CD4-positive, CD25-positive, alpha-beta regulatory T cell (primary cell): Measurements from ENCODE around the gene FHIT. TPM values are rescaled to one million over a fixed set of nuclear protein-coding genes. Genes with fewer than 3 reads are reported as not detected.
A peak's percentile ranks its signal among the peaks of the same experiment; 100 is the strongest.

Source experiments
- ATAC-seq, 2 donors: fragments of 150-1000 bp; cut with Tn5 transposase; one replicate each; pipeline ENCODE4 v1.10.0; 2021; ENCODE audit warnings: low read depth in 2 of 2, moderate number of reproducible peaks in 2 of 2, moderate library complexity in 1 of 2
- DNase-seq, 3 donors: peaks; one replicate each; pipeline versions ENCODE4 v3.0.0 to v3.0.0-alpha.2; 2012 to 2022; ENCODE audit warnings: mixed read lengths in 1 of 3
- H3K27ac ChIP-seq: one replicate; pipeline ENCODE4 v1.7.0; 2013; ENCODE audit warnings: mild to moderate bottlenecking, low read length; ENCODE audit not compliant: insufficient read depth, poor library complexity, severe bottlenecking
- H3K27me3 ChIP-seq: one replicate; pipeline ENCODE4 v1.7.0; 2013; ENCODE audit warnings: low read length; ENCODE audit not compliant: control insufficient read depth, insufficient read depth
- H3K36me3 ChIP-seq: one replicate; pipeline ENCODE4 v1.7.0; 2013; ENCODE audit warnings: mild to moderate bottlenecking, low read length, moderate library complexity; ENCODE audit not compliant: control insufficient read depth, insufficient read depth
- H3K4me1 ChIP-seq: 2 replicates; pipeline ENCODE4 v1.7.0; 2013; ENCODE audit warnings: mild to moderate bottlenecking, low read length; ENCODE audit not compliant: insufficient read depth, control insufficient read depth, poor library complexity, severe bottlenecking
- H3K4me3 ChIP-seq: one replicate; pipeline ENCODE4 v1.7.0; 2013; ENCODE audit warnings: low read depth, mild to moderate bottlenecking, low read length, moderate library complexity
- H3K9me3 ChIP-seq, 2 experiments: 1 replicate in 1 of 2; 2 replicates in 1 of 2; pipeline ENCODE4 v1.7.0; 2013; ENCODE audit warnings: low read length in 2 of 2, mild to moderate bottlenecking in 1 of 2, moderate library complexity in 1 of 2; ENCODE audit not compliant: control insufficient read depth in 2 of 2
- H3K27ac Mint-ChIP-seq, 3 donors: one replicate each; pipeline ENCODE4 v1.8.0; 2020 to 2022; ENCODE audit warnings: mild to moderate bottlenecking in 3 of 3, mixed read lengths in 3 of 3, moderate library complexity in 2 of 3
- H3K27me3 Mint-ChIP-seq: one replicate; pipeline ENCODE4 v1.8.0; 2022; ENCODE audit warnings: mild to moderate bottlenecking, mixed read lengths
- H3K36me3 Mint-ChIP-seq: one replicate; pipeline ENCODE4 v1.8.0; 2020; ENCODE audit warnings: mixed read lengths
- H3K4me1 Mint-ChIP-seq, 4 donors: one replicate each; pipeline ENCODE4 v1.8.0; 2020 to 2022; ENCODE audit warnings: mixed read lengths in 4 of 4, mild to moderate bottlenecking in 1 of 4
- H3K4me3 Mint-ChIP-seq, 4 donors: one replicate each; pipeline ENCODE4 v1.8.0; 2020 to 2022; ENCODE audit warnings: mild to moderate bottlenecking in 4 of 4, mixed read lengths in 4 of 4, moderate library complexity in 3 of 4
- H3K9me3 Mint-ChIP-seq, 7 donors: one replicate each; pipeline ENCODE4 v1.8.0; 2020 to 2022; ENCODE audit warnings: mixed read lengths in 7 of 7, mild to moderate bottlenecking in 3 of 7, moderate library complexity in 2 of 7
- polyA plus RNA-seq, 4 donors: library from polyadenylated mRNA; unstranded; fragments of 300-500 nt; fragmentation: Illumina TruSeq; gene quantifications; one replicate each; pipeline ENCODE4 v1.2.3, GENCODE V29; 2021
- total RNA-seq: library from RNA; stranded (reverse); gene quantifications from one replicate; pipeline ENCODE4 v1.2.3, GENCODE V29; 2022

The FHIT gene
- total and polyA plus RNA-seq, 5 donors from 2014 or later, result 7.8 to 120 (median 14.4) TPM

DNA sequence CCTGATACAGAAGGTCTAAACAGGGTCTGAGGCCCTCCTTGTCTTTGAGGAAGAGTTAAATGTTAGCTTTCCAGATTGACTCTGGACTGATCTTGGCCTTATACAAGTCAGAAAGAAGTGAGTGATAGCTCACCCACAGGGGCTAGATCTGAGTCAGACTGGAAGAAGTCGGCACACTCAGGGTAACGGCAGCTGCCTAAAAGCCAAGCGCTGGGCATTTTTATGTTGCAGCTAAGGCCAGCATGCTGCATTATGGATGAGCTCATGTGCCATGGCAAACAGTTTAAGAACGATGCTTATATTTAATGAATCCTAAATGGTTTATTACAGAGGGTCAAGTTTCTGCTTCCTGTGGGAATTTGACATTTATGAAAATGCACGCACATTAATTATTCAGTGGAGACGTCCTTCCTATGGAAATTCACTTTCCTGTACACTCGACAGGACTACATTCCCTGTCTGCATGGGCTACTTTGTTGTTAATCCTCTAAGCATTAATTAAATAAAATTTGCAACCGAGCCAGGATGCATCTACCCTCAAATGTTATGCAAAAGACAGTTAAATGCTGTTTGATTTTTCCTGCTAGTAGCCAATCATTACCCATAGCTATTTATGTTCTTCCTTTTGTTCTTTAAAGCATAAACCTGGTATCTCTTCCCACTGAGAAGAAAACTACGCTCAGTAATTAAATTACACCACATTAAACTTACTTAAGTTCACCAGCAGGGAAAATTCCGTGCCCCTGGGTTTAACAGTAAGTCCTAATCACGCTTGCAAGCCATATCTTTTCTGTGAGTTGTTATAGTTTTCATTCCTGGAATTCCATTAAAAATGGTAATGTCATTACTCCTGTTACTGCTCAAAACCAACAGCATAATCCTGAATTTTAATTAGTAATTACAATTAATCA lies 1438.8 kb downstream of the FHIT start:
- Mint-ChIP-seq H3K4me3 (no peak overlapping the region), H3K9me3 (no peaks in the 10 kb centered on the region), H3K27me3 (no peaks in the 10 kb centered on the region), H3K4me1 (peaks cover 0 to 5% (median 4%) of the 10 kb centered on the region in 4 donors), H3K36me3 (no peaks in the 10 kb centered on the region), H3K27ac (no peak overlapping the region)
- Histone ChIP-seq H3K27ac (no peak overlapping the region), H3K4me1 (no peaks in the 10 kb centered on the region), H3K27me3 (no peaks in the 10 kb centered on the region), H3K4me3 (no peak overlapping the region), H3K9me3 (no peaks in the 10 kb centered on the region), H3K36me3 (no peaks in the 10 kb centered on the region)
- ATAC-seq (no peak), DNase-seq (no peak)

DNA sequence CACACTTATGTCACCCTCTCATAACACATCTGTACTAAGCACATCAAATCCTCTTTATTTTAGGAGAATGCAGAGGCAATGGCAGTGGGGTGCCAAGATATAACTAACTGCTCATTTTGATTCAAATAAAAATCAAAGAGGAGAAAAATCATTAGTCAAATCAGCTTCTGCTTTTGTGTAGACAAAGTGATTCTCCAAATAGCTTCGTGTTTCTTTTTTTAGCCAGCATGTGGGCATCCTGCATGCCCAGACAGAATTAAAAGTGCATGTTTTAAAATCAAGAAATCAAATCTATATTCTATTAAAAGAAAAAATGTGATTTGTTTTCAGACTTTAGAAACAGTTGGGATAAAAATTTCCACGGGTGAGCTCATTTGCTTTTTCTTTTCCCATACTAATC lies 1440.1 kb downstream of the FHIT start:
- no peak overlapping the region for H3K4me3 ChIP-seq
- H3K4me1 ChIP-seq, result no peaks in the 10 kb centered on the region
- Mint-ChIP-seq H3K9me3 (no peaks in the 10 kb centered on the region), H3K36me3 (no peaks in the 10 kb centered on the region), H3K27me3 (no peaks in the 10 kb centered on the region), H3K4me1 (peaks cover 0 to 5% (median 5%) of the 10 kb centered on the region in 4 donors), H3K27ac (peak overlapping the region in 1 of 3 donors; percentile 62), H3K4me3 (no peak overlapping the region)
- DNase-seq (no peak), ATAC-seq (no peak)
- no peaks in the 10 kb centered on the region for H3K27me3 ChIP-seq
- no peaks in the 10 kb centered on the region for H3K36me3 ChIP-seq
- H3K27ac ChIP-seq, result no peak overlapping the region
- no peaks in the 10 kb centered on the region for H3K9me3 ChIP-seq

DNA sequence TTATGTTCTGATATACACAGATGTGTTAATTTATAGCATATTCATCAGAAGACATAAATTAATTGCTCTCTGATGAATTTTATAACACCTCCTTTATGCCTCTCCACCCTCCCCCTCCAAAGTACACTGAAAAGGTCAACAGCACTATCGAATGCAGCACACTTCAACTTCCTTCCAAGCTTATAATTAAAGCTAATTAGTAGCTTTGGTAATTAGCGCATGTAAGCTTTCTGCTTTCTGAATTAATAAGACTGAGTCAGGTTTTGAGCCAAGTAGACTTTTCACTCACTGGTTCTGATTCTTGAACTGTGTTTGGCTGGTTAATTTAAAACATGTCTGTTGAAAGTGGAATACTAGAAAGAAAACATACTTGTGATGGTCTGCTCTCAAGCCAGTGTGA lies 1440.6 kb downstream of the FHIT start:
- no peak overlapping the region for H3K4me3 ChIP-seq

DNA sequence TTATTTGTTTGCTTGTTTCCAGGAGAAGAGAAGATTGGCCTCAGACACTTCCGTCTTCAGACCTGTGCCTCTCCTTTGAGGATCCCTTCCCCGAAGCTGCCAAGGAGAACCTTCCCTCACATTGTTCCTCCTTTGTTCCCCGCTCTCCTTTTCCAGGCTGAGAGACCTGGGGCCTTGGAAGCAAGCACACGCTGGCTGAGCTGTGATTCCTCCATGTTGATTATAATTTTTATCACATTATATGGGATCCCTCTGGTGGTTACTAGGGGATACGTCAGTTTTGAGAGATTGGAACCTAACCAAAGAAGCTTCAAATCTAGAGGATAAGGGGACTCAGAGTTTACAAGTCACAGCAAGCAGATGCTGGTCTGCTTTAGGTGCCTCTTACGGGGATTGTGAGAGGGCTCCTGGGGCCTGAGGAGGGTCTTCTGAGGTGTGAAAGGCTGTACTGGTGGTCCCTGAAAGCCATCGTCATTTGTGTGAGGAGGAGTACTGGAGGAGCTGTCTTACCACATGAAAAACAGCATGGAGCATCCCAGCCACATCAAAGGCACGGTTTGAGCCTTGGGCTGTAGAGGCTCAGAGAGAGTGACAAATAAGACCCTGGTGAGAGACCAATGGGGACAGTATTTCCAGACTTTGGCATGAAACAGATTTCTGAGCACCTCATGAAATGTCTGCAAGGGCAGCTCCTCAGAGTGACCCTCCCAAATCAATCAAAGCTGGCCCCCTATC lies 1441.4 kb downstream of the FHIT start:
- no peaks in the 10 kb centered on the region for H3K27me3 ChIP-seq
- Mint-ChIP-seq H3K9me3 (no peaks in the 10 kb centered on the region), H3K27me3 (no peaks in the 10 kb centered on the region), H3K4me1 (peaks cover 0 to 5% (median 5%) of the 10 kb centered on the region in 4 donors), H3K27ac (peak overlapping the region in 2 of 3 donors; percentile 51 to 62), H3K36me3 (no peaks in the 10 kb centered on the region), H3K4me3 (no peak overlapping the region)
- H3K9me3 ChIP-seq, result no peaks in the 10 kb centered on the region
- H3K4me3 ChIP-seq, result no peak overlapping the region
- H3K36me3 ChIP-seq, result no peaks in the 10 kb centered on the region
- no peak overlapping the region for H3K27ac ChIP-seq
- ATAC-seq (no peak), DNase-seq (peak in 2 of 3 donors; percentile 3 to 13)
- no peaks in the 10 kb centered on the region for H3K4me1 ChIP-seq

More for the DNA sequence above, 1440.6 kb downstream of the FHIT start:
- ATAC-seq, result no peak
- peaks cover 0 to 5% (median 5%) of the 10 kb centered on the region in 4 donors for H3K4me1 Mint-ChIP-seq
- H3K9me3 ChIP-seq, result no peaks in the 10 kb centered on the region
- no peaks in the 10 kb centered on the region for H3K9me3 Mint-ChIP-seq
- H3K36me3 Mint-ChIP-seq, result no peaks in the 10 kb centered on the region
- no peaks in the 10 kb centered on the region for H3K36me3 ChIP-seq
- no peak overlapping the region for H3K4me3 Mint-ChIP-seq
- H3K27me3 Mint-ChIP-seq, result no peaks in the 10 kb centered on the region
- H3K27ac Mint-ChIP-seq, result peak overlapping the region in 1 of 3 donors; percentile 62
- H3K4me1 ChIP-seq, result no peaks in the 10 kb centered on the region
- H3K27ac ChIP-seq, result no peak overlapping the region
- H3K27me3 ChIP-seq, result no peaks in the 10 kb centered on the region
- DNase-seq, result no peak

DNA sequence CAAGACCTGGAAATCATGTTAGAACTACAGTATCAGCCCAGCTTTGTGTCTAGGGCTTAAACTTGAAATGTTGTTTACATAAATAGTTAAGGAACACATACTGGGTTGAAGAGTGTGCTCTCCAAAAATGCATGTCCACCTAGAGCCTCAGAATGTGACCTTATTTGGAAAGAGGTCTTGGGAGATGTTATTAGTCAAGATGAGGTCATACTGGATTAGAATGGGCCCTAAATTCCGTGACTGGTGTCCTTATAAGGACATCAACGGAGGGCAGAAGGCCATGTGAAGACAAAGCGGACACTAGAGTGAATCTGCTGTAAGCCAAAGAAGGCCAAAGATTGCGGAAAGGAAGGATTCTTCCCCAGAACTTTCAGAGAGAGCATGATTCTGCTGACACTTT lies 1442.2 kb downstream of the FHIT start:
- Mint-ChIP-seq H3K36me3 (no peaks in the 10 kb centered on the region), H3K27ac (no peak overlapping the region), H3K4me3 (no peak overlapping the region), H3K27me3 (no peaks in the 10 kb centered on the region), H3K4me1 (peaks cover 0 to 8% (median 5%) of the 10 kb centered on the region in 4 donors), H3K9me3 (no peaks in the 10 kb centered on the region)
- H3K27me3 ChIP-seq, result no peaks in the 10 kb centered on the region
- DNase-seq, result no peak
- no peak for ATAC-seq
- no peaks in the 10 kb centered on the region for H3K36me3 ChIP-seq
- H3K9me3 ChIP-seq, result no peaks in the 10 kb centered on the region
- H3K27ac ChIP-seq, result no peak overlapping the region
- H3K4me3 ChIP-seq, result no peak overlapping the region
- H3K4me1 ChIP-seq, result no peaks in the 10 kb centered on the region

DNA sequence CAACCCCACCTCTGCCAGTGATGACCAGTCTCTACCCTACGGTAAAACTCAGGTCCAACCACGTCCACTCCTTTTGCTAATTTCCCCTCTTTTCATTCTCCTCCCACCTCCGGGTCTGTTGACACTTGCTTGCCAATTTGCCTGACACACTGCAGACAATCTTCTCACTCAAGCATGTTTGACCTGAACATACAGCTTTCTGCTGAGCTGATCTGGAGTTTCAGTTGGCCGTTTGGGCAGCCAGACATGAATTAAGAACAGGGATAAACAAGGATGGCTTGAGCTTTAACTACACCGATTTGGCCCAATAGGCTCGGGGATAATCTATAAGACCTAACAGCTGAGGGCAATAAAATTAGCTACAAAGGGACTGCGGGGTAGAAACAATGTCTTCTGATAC lies 1442.8 kb downstream of the FHIT start:
- no peak overlapping the region for H3K4me3 ChIP-seq

DNA sequence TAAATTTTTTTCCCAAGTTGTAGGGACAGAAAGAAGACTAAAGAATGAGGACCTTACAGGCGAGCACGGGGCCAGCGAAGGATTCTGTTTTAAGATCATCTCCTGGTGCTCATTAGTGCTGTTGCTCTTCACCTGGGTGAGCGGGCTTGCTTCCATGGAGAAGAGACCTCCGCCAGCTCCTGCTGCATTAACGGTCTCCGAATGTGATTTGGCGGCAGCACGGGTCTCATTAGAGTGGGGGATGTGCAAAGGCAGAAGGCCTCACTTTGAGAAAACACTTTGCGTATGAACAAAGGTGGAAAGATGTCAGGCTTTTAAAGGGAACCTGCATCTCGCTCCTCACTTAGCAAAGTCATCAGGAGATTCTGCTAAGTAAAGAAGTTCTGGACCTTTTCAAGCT lies 1448.0 kb downstream of the FHIT start:
- Mint-ChIP-seq H3K4me1 (peaks cover 0 to 8% (median 4%) of the 10 kb centered on the region in 4 donors), H3K27ac (peak overlapping the region in 2 of 3 donors; percentile 12 to 18)

More for the DNA sequence above, 1442.8 kb downstream of the FHIT start:
- Mint-ChIP-seq H3K27me3 (no peaks in the 10 kb centered on the region), H3K4me1 (peaks cover 0 to 11% (median 5%) of the 10 kb centered on the region in 4 donors), H3K9me3 (no peaks in the 10 kb centered on the region), H3K27ac (no peak overlapping the region), H3K36me3 (no peaks in the 10 kb centered on the region), H3K4me3 (no peak overlapping the region)
- Histone ChIP-seq H3K27ac (no peak overlapping the region), H3K4me1 (no peaks in the 10 kb centered on the region), H3K36me3 (no peaks in the 10 kb centered on the region), H3K27me3 (no peaks in the 10 kb centered on the region), H3K9me3 (no peaks in the 10 kb centered on the region)
- ATAC-seq (no peak), DNase-seq (no peak)

More for the DNA sequence above, 1448.0 kb downstream of the FHIT start:
- Mint-ChIP-seq H3K9me3 (no peaks in the 10 kb centered on the region), H3K4me3 (no peak overlapping the region), H3K27me3 (no peaks in the 10 kb centered on the region), H3K36me3 (peaks cover 7% of the 10 kb centered on the region)
- Histone ChIP-seq H3K27ac (no peak overlapping the region), H3K4me1 (no peaks in the 10 kb centered on the region), H3K4me3 (no peak overlapping the region), H3K36me3 (no peaks in the 10 kb centered on the region), H3K9me3 (no peaks in the 10 kb centered on the region), H3K27me3 (no peaks in the 10 kb centered on the region)
- no peak for DNase-seq
- ATAC-seq, result no peak
